PC-3 (cell line): Measurements from ENCODE around the gene KRTAP10-9.
"Not testable (repeated sequence)": the region's sequence is repeated elsewhere in the genome, so short reads cannot be mapped to it uniquely, and the experiment has no call there.

ENCODE experiments used
- EZH2 ChIP-seq: fragments of 300-600 bp; sonication (generic); IDR thresholded peaks from one replicate; pipeline ENCODE4 v1.6.1; 2017; ENCODE audit warnings: antibody characterized with exemption, mild to moderate bottlenecking, low read length; ENCODE audit not compliant: unreplicated experiment
- TF ChIP-seq, protein P1 (sequence below): fragments of 300-600 bp; sonication (generic); conservative IDR thresholded peaks from 2 replicates; pipeline ENCODE4 v1.5.1; 2017; ENCODE audit warnings: antibody characterized with exemption, low read depth, mild to moderate bottlenecking, low read length

DNA sequence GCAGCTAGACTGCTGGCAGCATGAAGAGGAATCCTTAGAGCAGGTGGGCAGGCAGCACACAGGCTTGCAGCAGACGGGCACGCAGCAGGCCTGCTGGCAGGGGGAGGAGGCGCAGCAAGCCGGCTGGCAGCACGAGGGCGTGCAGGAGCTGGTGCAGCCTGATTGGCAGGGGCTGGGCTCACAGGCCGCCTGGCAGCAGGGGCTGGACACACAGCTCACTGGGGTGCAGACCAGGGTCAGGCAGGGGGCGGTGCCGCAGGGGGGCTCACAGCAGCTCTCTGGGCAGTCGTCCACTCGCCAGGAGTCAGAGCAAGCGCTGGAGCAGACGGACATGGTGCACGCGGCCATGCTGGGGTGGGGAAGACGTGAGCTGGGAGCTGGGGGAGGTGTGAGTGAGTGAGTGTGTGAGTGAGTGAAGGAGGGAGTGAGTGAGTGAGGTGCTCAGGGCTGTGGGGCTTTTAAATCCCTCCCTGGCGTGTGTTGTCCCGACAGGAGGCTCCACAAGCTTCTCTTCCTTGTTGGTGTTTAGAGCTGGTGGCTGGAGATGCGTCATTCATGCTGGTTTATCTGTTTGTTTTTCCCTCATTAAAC, 46.6 kb upstream of the KRTAP10-9 start, which contains the start of gene KRTAP10-5:
- TF ChIP-seq, protein P1, sequence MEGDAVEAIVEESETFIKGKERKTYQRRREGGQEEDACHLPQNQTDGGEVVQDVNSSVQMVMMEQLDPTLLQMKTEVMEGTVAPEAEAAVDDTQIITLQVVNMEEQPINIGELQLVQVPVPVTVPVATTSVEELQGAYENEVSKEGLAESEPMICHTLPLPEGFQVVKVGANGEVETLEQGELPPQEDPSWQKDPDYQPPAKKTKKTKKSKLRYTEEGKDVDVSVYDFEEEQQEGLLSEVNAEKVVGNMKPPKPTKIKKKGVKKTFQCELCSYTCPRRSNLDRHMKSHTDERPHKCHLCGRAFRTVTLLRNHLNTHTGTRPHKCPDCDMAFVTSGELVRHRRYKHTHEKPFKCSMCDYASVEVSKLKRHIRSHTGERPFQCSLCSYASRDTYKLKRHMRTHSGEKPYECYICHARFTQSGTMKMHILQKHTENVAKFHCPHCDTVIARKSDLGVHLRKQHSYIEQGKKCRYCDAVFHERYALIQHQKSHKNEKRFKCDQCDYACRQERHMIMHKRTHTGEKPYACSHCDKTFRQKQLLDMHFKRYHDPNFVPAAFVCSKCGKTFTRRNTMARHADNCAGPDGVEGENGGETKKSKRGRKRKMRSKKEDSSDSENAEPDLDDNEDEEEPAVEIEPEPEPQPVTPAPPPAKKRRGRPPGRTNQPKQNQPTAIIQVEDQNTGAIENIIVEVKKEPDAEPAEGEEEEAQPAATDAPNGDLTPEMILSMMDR, result not testable (repeated sequence)
- not testable (repeated sequence) for TF ChIP-seq EZH2
